ENCODE measurements around the gene TBC1D2B. TPM values are rescaled to one million over a fixed set of nuclear protein-coding genes. Genes with fewer than 3 reads are reported as not detected.

Gene TBC1D2B
- total and polyA plus RNA-seq, 2 donors (not counting 3 experiments of a cell fraction or from before 2014, with no cell fraction given), result 30.8 to 46.1 TPM

- dilution Hi-C loops (cut with MboI; ENCODE audit: extremely low pct_ligation_motif_present, low sequenced_read_pairs), result no loop called here
Observed at GRCh38 chr15:78097667-78098066, 20.2 kb upstream of the TBC1D2B start.

More at GRCh38 chr15:78097667-78098066, 20.2 kb upstream of the TBC1D2B start:
- H3K4me1 ChIP-seq (ENCODE audit: control insufficient read depth, extremely low read depth, insufficient read depth, low read length), result no peaks in the 10 kb centered on the region
- peaks cover 7 to 14% of the 10 kb centered on the region in 2 experiments for H3K27me3 ChIP-seq (ENCODE audit: control insufficient read depth in 2 of 2, insufficient read depth in 2 of 2, low read length in 2 of 2)
- H2AFZ ChIP-seq (ENCODE audit: low read depth, low read length), result no peak overlapping the region
- no peak overlapping the region for H3K4me2 ChIP-seq (ENCODE audit: insufficient read depth, low read length)
- CTCF ChIA-PET, result interaction anchor here (1.1 to 3.9 kb wide), 2 partner anchors 11 to 19 kb away, joined by 4 to 20 read pairs; no protein-coding TSS in a partner anchor
- H3K9ac ChIP-seq (replicated peaks; ENCODE audit: extremely low read depth, insufficient read depth, low read length), result no peak overlapping the region
- TF ChIP-seq POLR2A (IDR thresholded peaks at IDR 0.05; ENCODE audit: low read depth, low read length) (no peak), FOS (IDR thresholded peaks at IDR 0.05; ENCODE audit: borderline replicate concordance, insufficient read depth, low read length) (no peak), GATA2 (IDR thresholded peaks at IDR 0.05; ENCODE audit: insufficient read depth, insufficient read length, low read depth, low read length) (no peak), MAX (IDR thresholded peaks at IDR 0.05; ENCODE audit: insufficient read depth, insufficient read length) (no peak), MYC (IDR thresholded peaks at IDR 0.05; ENCODE audit: low read depth, low read length) (no peak), POLR2AphosphoS5 (IDR thresholded peaks at IDR 0.05; ENCODE audit: insufficient read depth, low read depth, low read length) (no peak), CTCF (IDR thresholded peaks at IDR 0.05; ENCODE audit: extremely low read depth in 1 of 2, insufficient read depth in 1 of 2, low read depth in 1 of 2, low read length in 2 of 2) (no peak)
- FAIRE-seq (no peak), DNase-seq (ENCODE audit: low read depth, low spot score) (no peak)
- H3K79me2 ChIP-seq (ENCODE audit: control insufficient read depth, insufficient read depth, low read length), result no peaks in the 10 kb centered on the region
- no TSS peak for BruUV-seq (replicated peaks)
- no peak overlapping the region for H3K27ac ChIP-seq (ENCODE audit: insufficient read depth, low read depth, low read length)
- no peaks in the 10 kb centered on the region for H3K36me3 ChIP-seq (ENCODE audit: control insufficient read depth in 2 of 2, extremely low read depth in 1 of 2, insufficient read depth in 2 of 2, low read length in 2 of 2)
- no peaks in the 10 kb centered on the region for H3K9me1 ChIP-seq (replicated peaks; ENCODE audit: control insufficient read depth, extremely low read depth, insufficient read depth, low read length)
- no peak overlapping the region for H3K4me3 ChIP-seq (replicated peaks in 1 of 3; ENCODE audit: insufficient read depth in 1 of 3, low read depth in 1 of 3, low read length in 3 of 3)
- intact Hi-C loops (cut with micrococcal nuclease), result no loop called here
- POLR2A ChIA-PET, result no interaction called here
- H3K9me3 ChIP-seq (replicated peaks; ENCODE audit: control insufficient read depth, insufficient read depth, low read length), result no peaks in the 10 kb centered on the region
- H4K20me1 ChIP-seq (replicated peaks; ENCODE audit: control insufficient read depth, extremely low read depth, insufficient read depth, low read length), result no peaks in the 10 kb centered on the region

Data from endothelial cell of umbilical vein (primary cell).